ENCODE measurements around the gene ZNF274. TPM values are rescaled to one million over a fixed set of nuclear protein-coding genes. Genes with fewer than 3 reads are reported as not detected.

ZNF274 gene
- total and polyA plus RNA-seq, 10 of the 15 experiments (the other 5 are each of a cell fraction or from before 2014, with no cell fraction given), result 2.7 to 17.6 (median 14.3) TPM

DNA sequence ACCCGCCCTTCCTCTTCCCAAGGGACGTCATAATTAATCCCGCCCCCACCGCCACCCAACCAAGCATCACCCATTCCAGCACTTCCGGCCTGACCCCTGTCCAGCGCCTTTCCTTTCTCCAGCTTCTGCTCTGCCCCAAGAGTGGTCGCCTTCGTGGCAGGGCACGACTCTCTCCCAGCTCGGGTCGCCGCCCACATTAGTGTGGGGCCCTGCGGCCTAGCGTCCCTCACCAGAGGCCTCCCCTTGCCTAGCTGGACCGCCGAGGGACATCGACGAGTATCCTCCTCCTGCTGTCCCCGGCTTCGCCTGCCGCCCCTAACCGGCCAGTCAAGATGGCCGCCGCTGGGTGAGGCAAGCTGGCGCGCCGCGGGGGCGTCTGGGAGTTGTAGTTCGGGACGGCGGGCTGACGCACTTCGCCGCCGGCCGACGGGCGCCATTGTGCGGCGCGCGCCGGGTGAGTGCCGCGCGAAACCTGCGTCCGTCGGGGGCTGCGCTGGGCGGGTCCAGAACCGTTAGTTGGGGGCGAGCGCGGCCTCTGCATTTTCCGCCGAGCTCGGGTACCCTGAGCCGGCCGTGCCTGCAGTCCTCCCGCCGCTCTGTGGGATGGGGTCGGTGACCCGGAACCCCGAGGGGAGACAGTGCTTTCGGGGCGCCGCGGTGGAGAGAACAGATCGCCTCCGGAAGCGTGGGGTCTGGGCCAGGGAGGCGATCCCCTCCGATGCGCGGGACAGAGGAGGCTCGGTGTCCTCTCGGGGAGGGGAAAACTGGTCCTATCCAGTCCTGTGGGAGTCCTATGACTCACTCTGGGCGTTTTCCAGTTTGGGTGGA, at the start of gene ZNF274 (continued):
- TF ChIP-seq, protein P1, sequence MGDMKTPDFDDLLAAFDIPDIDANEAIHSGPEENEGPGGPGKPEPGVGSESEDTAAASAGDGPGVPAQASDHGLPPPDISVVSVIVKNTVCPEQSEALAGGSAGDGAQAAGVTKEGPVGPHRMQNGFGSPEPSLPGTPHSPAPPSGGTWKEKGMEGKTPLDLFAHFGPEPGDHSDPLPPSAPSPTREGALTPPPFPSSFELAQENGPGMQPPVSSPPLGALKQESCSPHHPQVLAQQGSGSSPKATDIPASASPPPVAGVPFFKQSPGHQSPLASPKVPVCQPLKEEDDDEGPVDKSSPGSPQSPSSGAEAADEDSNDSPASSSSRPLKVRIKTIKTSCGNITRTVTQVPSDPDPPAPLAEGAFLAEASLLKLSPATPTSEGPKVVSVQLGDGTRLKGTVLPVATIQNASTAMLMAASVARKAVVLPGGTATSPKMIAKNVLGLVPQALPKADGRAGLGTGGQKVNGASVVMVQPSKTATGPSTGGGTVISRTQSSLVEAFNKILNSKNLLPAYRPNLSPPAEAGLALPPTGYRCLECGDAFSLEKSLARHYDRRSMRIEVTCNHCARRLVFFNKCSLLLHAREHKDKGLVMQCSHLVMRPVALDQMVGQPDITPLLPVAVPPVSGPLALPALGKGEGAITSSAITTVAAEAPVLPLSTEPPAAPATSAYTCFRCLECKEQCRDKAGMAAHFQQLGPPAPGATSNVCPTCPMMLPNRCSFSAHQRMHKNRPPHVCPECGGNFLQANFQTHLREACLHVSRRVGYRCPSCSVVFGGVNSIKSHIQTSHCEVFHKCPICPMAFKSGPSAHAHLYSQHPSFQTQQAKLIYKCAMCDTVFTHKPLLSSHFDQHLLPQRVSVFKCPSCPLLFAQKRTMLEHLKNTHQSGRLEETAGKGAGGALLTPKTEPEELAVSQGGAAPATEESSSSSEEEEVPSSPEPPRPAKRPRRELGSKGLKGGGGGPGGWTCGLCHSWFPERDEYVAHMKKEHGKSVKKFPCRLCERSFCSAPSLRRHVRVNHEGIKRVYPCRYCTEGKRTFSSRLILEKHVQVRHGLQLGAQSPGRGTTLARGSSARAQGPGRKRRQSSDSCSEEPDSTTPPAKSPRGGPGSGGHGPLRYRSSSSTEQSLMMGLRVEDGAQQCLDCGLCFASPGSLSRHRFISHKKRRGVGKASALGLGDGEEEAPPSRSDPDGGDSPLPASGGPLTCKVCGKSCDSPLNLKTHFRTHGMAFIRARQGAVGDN (IDR thresholded peaks at IDR 0.05), result no peak
- TF ChIP-seq EZH2 (IDR thresholded peaks at IDR 0.05; ENCODE audit: borderline replicate concordance, control insufficient read depth, low read depth, low read length), result no peak
- 0 out of 2 replicates have a peak, but pooled peaks have one; percentile 59 for TF ChIP-seq CREM (IDR thresholded peaks at IDR 0.05; ENCODE audit: low read depth)
- peak; percentile 94 for TF ChIP-seq HCFC1 (IDR thresholded peaks at IDR 0.05; ENCODE audit: low read length)
- TF ChIP-seq GATAD2B (conservative IDR thresholded peaks at IDR 0.05; ENCODE audit: low read depth), result peak; percentile 76
- peak; percentile 81; the same call in 1 of the 2 replicates for TF ChIP-seq RB1 (IDR thresholded peaks at IDR 0.05; ENCODE audit: borderline replicate concordance)
- TF ChIP-seq LARP7 (IDR thresholded peaks at IDR 0.05), result peak; percentile 85
- TF ChIP-seq, protein P2, sequence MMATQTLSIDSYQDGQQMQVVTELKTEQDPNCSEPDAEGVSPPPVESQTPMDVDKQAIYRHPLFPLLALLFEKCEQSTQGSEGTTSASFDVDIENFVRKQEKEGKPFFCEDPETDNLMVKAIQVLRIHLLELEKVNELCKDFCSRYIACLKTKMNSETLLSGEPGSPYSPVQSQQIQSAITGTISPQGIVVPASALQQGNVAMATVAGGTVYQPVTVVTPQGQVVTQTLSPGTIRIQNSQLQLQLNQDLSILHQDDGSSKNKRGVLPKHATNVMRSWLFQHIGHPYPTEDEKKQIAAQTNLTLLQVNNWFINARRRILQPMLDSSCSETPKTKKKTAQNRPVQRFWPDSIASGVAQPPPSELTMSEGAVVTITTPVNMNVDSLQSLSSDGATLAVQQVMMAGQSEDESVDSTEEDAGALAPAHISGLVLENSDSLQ (IDR thresholded peaks at IDR 0.05), result peak; percentile 88
- peak; percentile 94 for TF ChIP-seq ZNF207 (IDR thresholded peaks at IDR 0.05; ENCODE audit: borderline replicate concordance)
- TF ChIP-seq SIX5 (IDR thresholded peaks at IDR 0.05; ENCODE audit: low read depth, low read length, severe bottlenecking), result peak; percentile 82
- TF ChIP-seq TCF12 (IDR thresholded peaks at IDR 0.05; ENCODE audit: low read depth, low read length), result 0 out of 2 replicates have a peak, but pooled peaks have one; percentile 10
- peak; percentile 82 for TF ChIP-seq PML (IDR thresholded peaks at IDR 0.05; ENCODE audit: low read length)
- peak; percentile 87 for TF ChIP-seq NBN (IDR thresholded peaks at IDR 0.05)
- TF ChIP-seq ZSCAN29 (IDR thresholded peaks at IDR 0.05), result no peak
- TF ChIP-seq GABPA (IDR thresholded peaks at IDR 0.05; ENCODE audit: low read depth), result peak; percentile 74
- peak; percentile 68 for TF ChIP-seq HDAC6 (IDR thresholded peaks at IDR 0.05; ENCODE audit: unreplicated experiment)
- TF ChIP-seq, protein P3, sequence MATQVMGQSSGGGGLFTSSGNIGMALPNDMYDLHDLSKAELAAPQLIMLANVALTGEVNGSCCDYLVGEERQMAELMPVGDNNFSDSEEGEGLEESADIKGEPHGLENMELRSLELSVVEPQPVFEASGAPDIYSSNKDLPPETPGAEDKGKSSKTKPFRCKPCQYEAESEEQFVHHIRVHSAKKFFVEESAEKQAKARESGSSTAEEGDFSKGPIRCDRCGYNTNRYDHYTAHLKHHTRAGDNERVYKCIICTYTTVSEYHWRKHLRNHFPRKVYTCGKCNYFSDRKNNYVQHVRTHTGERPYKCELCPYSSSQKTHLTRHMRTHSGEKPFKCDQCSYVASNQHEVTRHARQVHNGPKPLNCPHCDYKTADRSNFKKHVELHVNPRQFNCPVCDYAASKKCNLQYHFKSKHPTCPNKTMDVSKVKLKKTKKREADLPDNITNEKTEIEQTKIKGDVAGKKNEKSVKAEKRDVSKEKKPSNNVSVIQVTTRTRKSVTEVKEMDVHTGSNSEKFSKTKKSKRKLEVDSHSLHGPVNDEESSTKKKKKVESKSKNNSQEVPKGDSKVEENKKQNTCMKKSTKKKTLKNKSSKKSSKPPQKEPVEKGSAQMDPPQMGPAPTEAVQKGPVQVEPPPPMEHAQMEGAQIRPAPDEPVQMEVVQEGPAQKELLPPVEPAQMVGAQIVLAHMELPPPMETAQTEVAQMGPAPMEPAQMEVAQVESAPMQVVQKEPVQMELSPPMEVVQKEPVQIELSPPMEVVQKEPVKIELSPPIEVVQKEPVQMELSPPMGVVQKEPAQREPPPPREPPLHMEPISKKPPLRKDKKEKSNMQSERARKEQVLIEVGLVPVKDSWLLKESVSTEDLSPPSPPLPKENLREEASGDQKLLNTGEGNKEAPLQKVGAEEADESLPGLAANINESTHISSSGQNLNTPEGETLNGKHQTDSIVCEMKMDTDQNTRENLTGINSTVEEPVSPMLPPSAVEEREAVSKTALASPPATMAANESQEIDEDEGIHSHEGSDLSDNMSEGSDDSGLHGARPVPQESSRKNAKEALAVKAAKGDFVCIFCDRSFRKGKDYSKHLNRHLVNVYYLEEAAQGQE (IDR thresholded peaks at IDR 0.05; ENCODE audit: low read depth, low read length), result no peak; the same call in 1 of the 2 replicates
- TF ChIP-seq, protein P4, sequence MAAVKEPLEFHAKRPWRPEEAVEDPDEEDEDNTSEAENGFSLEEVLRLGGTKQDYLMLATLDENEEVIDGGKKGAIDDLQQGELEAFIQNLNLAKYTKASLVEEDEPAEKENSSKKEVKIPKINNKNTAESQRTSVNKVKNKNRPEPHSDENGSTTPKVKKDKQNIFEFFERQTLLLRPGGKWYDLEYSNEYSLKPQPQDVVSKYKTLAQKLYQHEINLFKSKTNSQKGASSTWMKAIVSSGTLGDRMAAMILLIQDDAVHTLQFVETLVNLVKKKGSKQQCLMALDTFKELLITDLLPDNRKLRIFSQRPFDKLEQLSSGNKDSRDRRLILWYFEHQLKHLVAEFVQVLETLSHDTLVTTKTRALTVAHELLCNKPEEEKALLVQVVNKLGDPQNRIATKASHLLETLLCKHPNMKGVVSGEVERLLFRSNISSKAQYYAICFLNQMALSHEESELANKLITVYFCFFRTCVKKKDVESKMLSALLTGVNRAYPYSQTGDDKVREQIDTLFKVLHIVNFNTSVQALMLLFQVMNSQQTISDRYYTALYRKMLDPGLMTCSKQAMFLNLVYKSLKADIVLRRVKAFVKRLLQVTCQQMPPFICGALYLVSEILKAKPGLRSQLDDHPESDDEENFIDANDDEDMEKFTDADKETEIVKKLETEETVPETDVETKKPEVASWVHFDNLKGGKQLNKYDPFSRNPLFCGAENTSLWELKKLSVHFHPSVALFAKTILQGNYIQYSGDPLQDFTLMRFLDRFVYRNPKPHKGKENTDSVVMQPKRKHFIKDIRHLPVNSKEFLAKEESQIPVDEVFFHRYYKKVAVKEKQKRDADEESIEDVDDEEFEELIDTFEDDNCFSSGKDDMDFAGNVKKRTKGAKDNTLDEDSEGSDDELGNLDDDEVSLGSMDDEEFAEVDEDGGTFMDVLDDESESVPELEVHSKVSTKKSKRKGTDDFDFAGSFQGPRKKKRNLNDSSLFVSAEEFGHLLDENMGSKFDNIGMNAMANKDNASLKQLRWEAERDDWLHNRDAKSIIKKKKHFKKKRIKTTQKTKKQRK (IDR thresholded peaks at IDR 0.05; ENCODE audit: low read depth, low read length), result no peak
